ENCODE measurements around the gene INTS1. TPM values are rescaled to one million over a fixed set of nuclear protein-coding genes. Genes with fewer than 3 reads are reported as not detected.

INTS1 gene
- total and polyA plus RNA-seq, 2 of the 4 experiments (the other 2 are of a cell fraction) = 9.3 to 40.1 TPM

GRCh38 chr7:1441615-1442354 is 62.4 kb downstream of the INTS1 start:
- Histone ChIP-seq H3K27ac (ENCODE audit: insufficient read depth, low read length) (no peak overlapping the region), H3K27me3 (ENCODE audit: control insufficient read depth, insufficient read depth, low read length) (no peaks in the 10 kb centered on the region), H3K4ac (ENCODE audit: low read depth, low read length) (no peak overlapping the region), H2BK20ac (ENCODE audit: low read depth, low read length) (no peak overlapping the region), H2AK5ac (ENCODE audit: low read depth, low read length) (no peak overlapping the region), H2BK120ac (ENCODE audit: low read depth, low read length) (no peak overlapping the region), H3K9me1 (ENCODE audit: insufficient read depth, low read length) (peaks cover 7% of the 10 kb centered on the region), H2BK5ac (ENCODE audit: low read depth, low read length, poor library complexity, severe bottlenecking) (no peak overlapping the region), H3K14ac (replicated peaks; ENCODE audit: low read depth, low read length) (no peak overlapping the region), H4K20me1 (ENCODE audit: insufficient read depth, low read length) (peaks cover 8% of the 10 kb centered on the region), H3K23ac (ENCODE audit: low read depth, low read length) (no peak overlapping the region), H3K4me1 (ENCODE audit: control insufficient read depth, insufficient read depth, low read length) (0 out of 2 replicates have a peak, but pooled peaks cover 2% of the 10 kb centered on the region), H3K4me3 (ENCODE audit: insufficient read depth, low read depth, low read length) (no peak overlapping the region), H3K9ac (ENCODE audit: low read depth, low read length) (no peak overlapping the region), H2AK9ac (replicated peaks; ENCODE audit: low read depth, low read length, poor library complexity) (no peak overlapping the region), H3K79me1 (ENCODE audit: low read depth in 1 of 2, low read length in 2 of 2) (peaks cover 0 to 3% of the 10 kb centered on the region in 2 experiments; a peak in 1 of 4 replicates), H3K18ac (ENCODE audit: low read depth, low read length) (no peak overlapping the region), H4K91ac (ENCODE audit: insufficient read depth, low read depth, low read length) (no peak overlapping the region), H3K36me3 (ENCODE audit: control insufficient read depth, insufficient read depth, low read length) (peaks cover 58% of the 10 kb centered on the region), H4K8ac (ENCODE audit: low read depth in 2 of 2, low read length in 2 of 2) (no peak overlapping the region), H2AFZ (replicated peaks; ENCODE audit: low read length, poor library complexity) (no peak overlapping the region), H2BK15ac (ENCODE audit: low read depth, low read length) (no peak overlapping the region), H3K4me2 (ENCODE audit: low read depth, low read length) (no peak overlapping the region), H3K56ac (ENCODE audit: extremely low read depth, insufficient read depth, low read length) (no peak overlapping the region), H4K5ac (ENCODE audit: low read depth, low read length) (no peak overlapping the region), H3K9me3 (ENCODE audit: control insufficient read depth, insufficient read depth, low read length) (no peaks in the 10 kb centered on the region)
- intact Hi-C loops (cut with micrococcal nuclease) = no loop called here
- ATAC-seq (ENCODE audit: low read depth) (no peak), DNase-seq (no peak)
- in situ Hi-C loops (cut with MboI; ENCODE audit: low sequenced_read_pairs) = no loop called here
- dilution Hi-C loops (cut with HindIII; ENCODE audit: low sequenced_read_pairs, unreplicated experiment) = no loop called here
- BruUV-seq (replicated peaks) = no TSS peak
- ChIA-PET POLR2A (ENCODE audit: unreplicated experiment) (no interaction called here), CTCF (no interaction called here)
- WGBS, 2 experiments (ENCODE audit: extremely low coverage in 2 of 2, insufficient read length in 1 of 2) = 92% methylated on average over 21 of the region's 41 CpGs; no CpG with 5 or more reads in 1 of the 2 experiments
- TF ChIP-seq BHLHE40 (IDR thresholded peaks at IDR 0.05; ENCODE audit: low read depth, low read length) = no peak
- TF ChIP-seq MAFK (IDR thresholded peaks at IDR 0.05; ENCODE audit: low read depth, low read length) = no peak
- TF ChIP-seq CEBPB (IDR thresholded peaks at IDR 0.05; ENCODE audit: low read depth, low read length) = no peak
- TF ChIP-seq ELK1 (IDR thresholded peaks at IDR 0.05; ENCODE audit: borderline replicate concordance, low read depth, low read length) = no peak
- TF ChIP-seq CHD1 (IDR thresholded peaks at IDR 0.05; ENCODE audit: low read depth, low read length) = no peak
- TF ChIP-seq MAZ (IDR thresholded peaks at IDR 0.05; ENCODE audit: borderline replicate concordance, low read depth, low read length) = no peak
- TF ChIP-seq MXI1 (IDR thresholded peaks at IDR 0.05; ENCODE audit: borderline replicate concordance, low read depth, low read length) = no peak
- TF ChIP-seq CTCF (conservative IDR thresholded peaks at IDR 0.05; ENCODE audit: low read depth, low read length) = no peak
- TF ChIP-seq RAD21 (IDR thresholded peaks at IDR 0.05; ENCODE audit: low read length) = no peak
- TF ChIP-seq RCOR1 (IDR thresholded peaks at IDR 0.05; ENCODE audit: insufficient replicate concordance, low read length) = no peak
- TF ChIP-seq SMC3 (IDR thresholded peaks at IDR 0.05; ENCODE audit: low read depth, low read length) = no peak
- TF ChIP-seq FOS (IDR thresholded peaks at IDR 0.05; ENCODE audit: low read depth, low read length) = no peak
- no peak for TF ChIP-seq POLR2A (IDR thresholded peaks at IDR 0.05; ENCODE audit: low read depth, low read length)
- no peak for TF ChIP-seq NFE2L2 (IDR thresholded peaks at IDR 0.05; ENCODE audit: low read depth, low read length)
- TF ChIP-seq USF2 (IDR thresholded peaks at IDR 0.05; ENCODE audit: low read depth, low read length) = no peak
- no peak for TF ChIP-seq RFX5 (IDR thresholded peaks at IDR 0.05; ENCODE audit: low read depth, low read length)

Measured in IMR-90 (cell line).